Endodermal cell (in vitro differentiated cells): ENCODE data around the gene NDEL1. TPM values are rescaled to one million over a fixed set of nuclear protein-coding genes. Genes with fewer than 3 reads are reported as not detected.

Experiments used
- DNase-seq: peaks from one replicate; pipeline ENCODE4 v3.0.0-alpha.2; 2017
- H3K27ac ChIP-seq: 2 replicates; pipeline ENCODE4 v1.5.1; 2013; ENCODE audit warnings: mild to moderate bottlenecking, low read depth, low read length, moderate library complexity
- H3K27me3 ChIP-seq: 2 replicates; pipeline ENCODE4 v1.6.1; 2013; ENCODE audit warnings: mild to moderate bottlenecking, low read length, moderate library complexity; ENCODE audit not compliant: insufficient read depth, control insufficient read depth, poor library complexity, severe bottlenecking
- H3K36me3 ChIP-seq: 2 replicates; pipeline ENCODE4 v1.7.0; 2013; ENCODE audit warnings: mild to moderate bottlenecking, low read length, moderate library complexity; ENCODE audit not compliant: control insufficient read depth, insufficient read depth
- H3K4me1 ChIP-seq: one replicate; pipeline ENCODE4 v1.7.0; 2013; ENCODE audit warnings: low read length; ENCODE audit not compliant: control insufficient read depth, insufficient read depth
- H3K4me3 ChIP-seq: 2 replicates; pipeline ENCODE4 v1.5.1; 2013; ENCODE audit warnings: mild to moderate bottlenecking, low read length, moderate library complexity
- H3K9ac ChIP-seq: 2 replicates; pipeline ENCODE4 v1.6.1; 2013; ENCODE audit warnings: mild to moderate bottlenecking, low read length, moderate library complexity; ENCODE audit not compliant: poor library complexity, severe bottlenecking; ENCODE audit errors: extremely low read depth
- H3K9me3 ChIP-seq: 2 replicates; pipeline ENCODE4 v1.6.1; 2013; ENCODE audit warnings: mild to moderate bottlenecking, low read length, moderate library complexity; ENCODE audit not compliant: control insufficient read depth
- H3K27ac Mint-ChIP-seq: 2 replicates; pipeline ENCODE4 v1.8.0; 2020; ENCODE audit warnings: mixed read lengths
- H3K27me3 Mint-ChIP-seq: 2 replicates; pipeline ENCODE4 v1.8.0; 2021; ENCODE audit warnings: mild to moderate bottlenecking, mixed read lengths; ENCODE audit not compliant: insufficient read depth
- H3K36me3 Mint-ChIP-seq: 2 replicates; pipeline ENCODE4 v1.8.0; 2020; ENCODE audit warnings: low read depth, mixed read lengths
- H3K4me1 Mint-ChIP-seq: 2 replicates; pipeline ENCODE4 v1.8.0; 2020; ENCODE audit warnings: mixed read lengths
- H3K4me3 Mint-ChIP-seq: 2 replicates; pipeline ENCODE4 v1.8.0; 2020; ENCODE audit warnings: mild to moderate bottlenecking, moderate library complexity, mixed read lengths
- H3K9me3 Mint-ChIP-seq: 2 replicates; pipeline ENCODE4 v1.8.0; 2020; ENCODE audit warnings: mild to moderate bottlenecking, mixed read lengths
- WGBS, 2 experiments: methylation state at CpG; one replicate each; pipeline versions ENCODE4 v1.1.5 to v1.1.7; 2013; ENCODE audit warnings: missing lambda C conversion rate in 2 of 2, mixed read lengths in 1 of 2; ENCODE audit not compliant: insufficient coverage in 1 of 2, insufficient read length in 1 of 2; 5-methylcytosine and 5-hydroxymethylcytosine counted together
- total RNA-seq, 2 donors: library from RNA; stranded (reverse); fragmentation: NEBNext Ultra II Directional in 1 of 2; extraction: Animal tissue kit (Norgen Biotek cat#: 25700) in 1 of 2; gene quantifications; 2 replicates in 1 of 2; 3 replicates in 1 of 2; pipeline ENCODE4 v1.2.1, GENCODE V29; 2021
- TF ChIP-seq, protein P1 (sequence below): fragments of 200-600 bp; sonication (generic); conservative IDR thresholded peaks from 2 replicates; pipeline ENCODE4 v1.5.0; 2021; ENCODE audit warnings: antibody characterized with exemption, mild to moderate bottlenecking

NDEL1 gene
- total RNA-seq, 2 donors from 2014 or later, result 60.4 to 61.2 TPM

DNA sequence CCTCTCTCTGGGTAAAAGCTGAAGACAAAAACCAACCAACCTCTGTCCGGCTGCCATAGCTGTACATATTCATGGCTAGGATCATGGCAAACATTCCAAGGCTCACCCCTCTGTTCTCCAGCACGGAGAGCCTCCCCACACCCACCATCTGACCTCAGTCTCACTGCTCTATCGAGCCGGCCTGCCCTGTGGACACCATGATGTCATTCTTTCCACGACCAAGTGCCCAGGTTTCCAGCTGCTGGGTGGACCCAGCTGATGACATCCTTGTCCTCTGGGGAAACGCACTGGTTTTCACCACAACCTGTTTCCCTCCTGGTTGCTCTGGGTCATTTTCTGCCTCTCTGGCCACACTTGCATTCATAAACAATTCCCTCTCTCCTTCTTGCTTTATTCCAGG is 67.7 kb downstream of the NDEL1 start:
- Histone ChIP-seq H3K4me1 (no peaks in the 10 kb centered on the region), H3K36me3 (peaks cover 97% of the 10 kb centered on the region), H3K27ac (peak overlapping the region; percentile 27), H3K9me3 (no peaks in the 10 kb centered on the region), H3K27me3 (no peaks in the 10 kb centered on the region), H3K9ac (no peak overlapping the region), H3K4me3 (no peak overlapping the region)
- Mint-ChIP-seq H3K4me3 (no peak overlapping the region), H3K36me3 (peaks cover 87% of the 10 kb centered on the region), H3K9me3 (no peaks in the 10 kb centered on the region), H3K27me3 (no peaks in the 10 kb centered on the region), H3K4me1 (no peaks in the 10 kb centered on the region), H3K27ac (peak overlapping the region; percentile 66)
- DNase-seq, result no peak
- 84 to 95% methylated on average over 5 to 6 of the region's 6 CpGs for WGBS, 2 experiments
- TF ChIP-seq, protein P1, sequence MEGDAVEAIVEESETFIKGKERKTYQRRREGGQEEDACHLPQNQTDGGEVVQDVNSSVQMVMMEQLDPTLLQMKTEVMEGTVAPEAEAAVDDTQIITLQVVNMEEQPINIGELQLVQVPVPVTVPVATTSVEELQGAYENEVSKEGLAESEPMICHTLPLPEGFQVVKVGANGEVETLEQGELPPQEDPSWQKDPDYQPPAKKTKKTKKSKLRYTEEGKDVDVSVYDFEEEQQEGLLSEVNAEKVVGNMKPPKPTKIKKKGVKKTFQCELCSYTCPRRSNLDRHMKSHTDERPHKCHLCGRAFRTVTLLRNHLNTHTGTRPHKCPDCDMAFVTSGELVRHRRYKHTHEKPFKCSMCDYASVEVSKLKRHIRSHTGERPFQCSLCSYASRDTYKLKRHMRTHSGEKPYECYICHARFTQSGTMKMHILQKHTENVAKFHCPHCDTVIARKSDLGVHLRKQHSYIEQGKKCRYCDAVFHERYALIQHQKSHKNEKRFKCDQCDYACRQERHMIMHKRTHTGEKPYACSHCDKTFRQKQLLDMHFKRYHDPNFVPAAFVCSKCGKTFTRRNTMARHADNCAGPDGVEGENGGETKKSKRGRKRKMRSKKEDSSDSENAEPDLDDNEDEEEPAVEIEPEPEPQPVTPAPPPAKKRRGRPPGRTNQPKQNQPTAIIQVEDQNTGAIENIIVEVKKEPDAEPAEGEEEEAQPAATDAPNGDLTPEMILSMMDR, result no peak

DNA sequence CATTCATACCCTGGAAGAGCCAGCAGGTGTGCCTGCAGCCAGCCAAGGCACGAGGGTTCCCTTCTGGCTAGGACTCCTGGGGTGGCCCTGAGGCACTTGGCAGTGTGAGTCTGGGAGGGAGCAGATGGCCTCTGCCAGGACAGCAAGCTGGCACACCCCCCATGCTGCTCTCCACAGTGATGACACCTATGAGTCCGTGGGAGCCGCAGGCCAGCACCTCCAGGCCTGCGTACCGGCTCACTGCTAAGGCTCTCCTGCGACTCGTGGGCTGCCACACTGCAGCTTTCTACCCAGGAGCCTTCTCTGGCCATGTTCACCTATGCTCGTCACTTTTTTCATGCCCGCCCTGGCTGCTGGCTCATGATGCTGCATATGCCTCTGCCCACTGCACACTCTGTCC is 68.1 kb downstream of the NDEL1 start:
- H3K36me3 Mint-ChIP-seq, result peaks cover 87% of the 10 kb centered on the region
- no peaks in the 10 kb centered on the region for H3K4me1 Mint-ChIP-seq
- Histone ChIP-seq H3K4me3 (no peak overlapping the region), H3K36me3 (peaks cover 97% of the 10 kb centered on the region), H3K27me3 (no peaks in the 10 kb centered on the region), H3K27ac (no peak overlapping the region), H3K4me1 (no peaks in the 10 kb centered on the region), H3K9me3 (no peaks in the 10 kb centered on the region), H3K9ac (no peak overlapping the region)
- 88% methylated on average over 8 to 9 of the region's 9 CpGs for WGBS, 2 experiments
- no peak for DNase-seq
- TF ChIP-seq, protein P1, result no peak
- no peaks in the 10 kb centered on the region for H3K9me3 Mint-ChIP-seq
- H3K27me3 Mint-ChIP-seq, result no peaks in the 10 kb centered on the region
- peak overlapping the region; percentile 81 for H3K27ac Mint-ChIP-seq
- H3K4me3 Mint-ChIP-seq, result no peak overlapping the region

DNA sequence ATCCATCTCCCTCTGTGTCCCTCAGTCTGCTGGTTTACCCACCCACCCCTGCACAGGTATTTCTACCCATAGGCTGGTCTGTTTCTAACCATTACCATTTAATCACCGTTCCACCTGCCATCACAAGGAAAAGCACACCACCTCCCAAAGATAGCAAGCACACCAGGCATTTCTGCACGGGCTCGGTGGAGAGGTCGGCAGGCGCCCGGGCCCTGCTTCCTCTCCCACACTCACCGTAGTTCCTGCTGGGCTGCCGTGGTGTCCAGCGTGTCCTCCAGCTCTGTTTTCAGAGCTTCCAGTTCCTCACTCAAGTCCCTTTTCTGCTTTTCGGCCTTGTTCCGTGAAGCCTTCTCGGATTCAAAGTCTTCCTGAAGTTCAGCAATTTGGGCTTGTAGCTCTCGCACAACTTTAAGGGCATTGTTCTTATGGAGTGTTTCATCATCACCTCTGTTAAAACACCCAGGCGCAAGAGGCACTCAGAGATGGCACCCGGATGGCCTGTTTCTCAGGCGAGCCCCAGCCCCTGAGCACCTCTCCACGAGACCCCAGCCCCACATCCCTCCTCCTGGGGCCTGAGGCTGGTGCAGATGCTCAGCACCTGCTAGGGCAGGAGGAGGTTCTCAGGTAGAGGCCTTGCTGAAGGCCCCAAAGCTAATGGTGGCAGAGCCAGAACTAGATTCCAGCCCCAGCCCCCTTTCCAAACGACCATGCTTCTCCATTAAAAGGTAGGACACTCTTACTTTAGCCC is 69.0 kb downstream of the NDEL1 start:
- Histone ChIP-seq H3K9me3 (no peaks in the 10 kb centered on the region), H3K9ac (no peak overlapping the region), H3K36me3 (peaks cover 97% of the 10 kb centered on the region), H3K27me3 (no peaks in the 10 kb centered on the region), H3K27ac (no peak overlapping the region), H3K4me3 (no peak overlapping the region), H3K4me1 (no peaks in the 10 kb centered on the region)
- TF ChIP-seq, protein P1, result no peak
- Mint-ChIP-seq H3K9me3 (no peaks in the 10 kb centered on the region), H3K36me3 (peaks cover 87% of the 10 kb centered on the region), H3K4me3 (no peak overlapping the region), H3K27me3 (no peaks in the 10 kb centered on the region), H3K4me1 (no peaks in the 10 kb centered on the region), H3K27ac (peak overlapping the region; percentile 81)
- DNase-seq, result peak; percentile 42
- 95% methylated on average over 13 to 18 of the region's 18 CpGs for WGBS, 2 experiments
